GM21528 (cell line): ENCODE data around the gene SHB.
"Not testable (repeated sequence)": the region's sequence is repeated elsewhere in the genome, so short reads cannot be mapped to it uniquely, and the experiment has no call there.

ENCODE experiments used
- ATAC-seq: cut with Tn5 transposase; IDR thresholded peaks from one replicate; pipeline ENCODE4 v1.9.1; 2021; ENCODE audit warnings: mild to moderate bottlenecking, moderate library complexity; ENCODE audit not compliant: unreplicated experiment, low FRiP score

Gene SHB

DNA sequence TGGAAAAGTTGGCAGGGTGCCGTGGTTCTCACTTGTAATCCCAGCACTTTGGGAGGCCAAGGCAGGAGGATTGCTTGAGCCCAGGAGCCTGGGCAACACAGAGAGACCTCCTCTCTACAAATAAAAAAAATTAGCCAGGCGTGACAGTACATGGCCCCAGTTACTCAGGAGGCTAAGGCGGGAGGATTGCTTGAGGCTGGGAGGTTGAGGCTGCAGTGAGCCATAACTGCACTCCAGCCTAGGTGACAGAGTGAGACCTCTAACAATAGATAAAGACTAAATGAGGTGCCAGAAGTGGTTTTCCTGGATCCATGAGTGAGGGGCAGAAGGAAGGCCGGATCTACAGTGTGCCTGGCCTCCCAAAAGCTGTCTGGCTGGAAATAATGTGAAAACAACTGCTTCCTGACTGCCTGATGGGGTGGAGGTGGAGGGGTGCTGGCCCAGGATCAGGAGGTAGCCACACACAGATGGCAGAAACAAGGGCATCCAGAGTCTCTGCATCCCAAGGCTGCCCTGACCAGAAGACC lies 4.1 kb downstream of the SHB start:
- no peak for ATAC-seq

DNA sequence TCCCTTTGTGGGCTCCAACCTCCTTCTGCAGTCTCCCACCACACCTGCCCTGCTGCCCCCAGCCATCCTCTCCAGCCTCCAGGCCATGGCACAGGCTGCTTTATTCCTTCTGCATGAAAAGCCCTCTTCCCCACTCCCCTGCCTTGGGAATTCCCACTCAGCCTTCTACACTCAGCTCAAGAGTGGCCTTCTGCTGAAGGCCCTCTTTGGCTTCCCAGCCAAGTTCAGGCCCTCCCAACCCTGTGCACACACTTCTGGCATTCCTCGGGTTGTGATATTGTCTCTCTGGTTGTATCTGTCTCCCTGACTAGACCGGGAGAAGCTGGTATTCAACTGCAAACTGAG lies 5.7 kb downstream of the SHB start:
- no peak for ATAC-seq

DNA sequence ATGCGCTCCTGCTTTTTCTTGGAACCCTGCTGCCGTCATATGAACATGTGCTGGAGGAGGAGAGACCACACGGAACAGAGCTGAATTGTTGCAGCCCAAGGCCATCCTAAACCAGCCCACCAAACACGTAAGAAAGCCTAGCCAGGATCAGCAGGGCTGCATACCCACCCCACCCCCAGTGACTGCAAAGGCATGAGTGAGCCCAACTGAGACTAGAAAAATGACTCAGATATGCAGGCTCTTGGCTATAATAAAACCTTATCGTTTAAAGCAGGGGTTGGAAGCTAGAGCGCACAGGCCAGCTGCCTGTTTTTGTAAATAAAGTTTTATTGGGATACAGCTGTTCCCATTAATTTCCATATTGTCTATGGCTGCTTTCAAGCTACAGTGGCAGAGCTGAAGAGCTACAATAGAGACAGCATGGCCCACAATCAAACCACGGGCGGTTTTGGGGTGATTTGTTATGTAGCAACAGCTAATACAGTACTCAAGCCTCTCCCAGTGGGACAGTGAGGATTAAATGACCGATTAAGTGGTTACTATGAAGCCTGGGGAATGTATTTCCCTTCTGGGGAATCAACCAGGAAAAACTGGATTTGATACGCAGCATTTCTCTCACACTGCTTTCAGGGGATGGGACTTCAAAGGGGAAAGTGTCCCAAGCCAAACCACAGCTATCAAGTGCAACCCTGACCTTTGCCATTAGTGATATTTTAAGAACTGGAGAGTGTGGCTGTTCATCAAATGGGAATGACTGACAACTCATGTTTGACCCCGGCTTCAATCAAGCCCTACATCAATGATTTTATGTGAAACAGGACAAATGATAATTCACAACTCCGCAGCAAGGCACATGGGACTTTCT lies 6.3 kb downstream of the SHB start:
- no peak for ATAC-seq

DNA sequence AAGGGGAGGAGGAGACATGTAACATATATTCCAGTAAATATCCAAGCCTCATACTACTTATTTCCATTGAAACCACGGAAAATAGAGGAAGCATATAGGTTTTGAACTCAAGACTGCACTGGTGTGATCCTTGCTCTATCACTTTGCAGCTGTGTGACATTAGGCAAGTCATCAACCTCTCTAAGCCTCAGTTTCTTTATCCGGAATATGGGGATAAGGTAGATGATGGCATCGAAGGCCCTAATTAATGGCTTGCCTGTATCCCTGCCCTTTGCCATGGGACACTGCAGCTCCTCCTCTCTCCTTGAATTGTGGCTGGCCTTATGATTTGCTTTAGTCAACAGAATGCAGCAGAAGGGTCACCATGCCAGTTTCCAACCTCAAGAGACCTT lies 6.9 kb downstream of the SHB start:
- ATAC-seq = no peak

DNA sequence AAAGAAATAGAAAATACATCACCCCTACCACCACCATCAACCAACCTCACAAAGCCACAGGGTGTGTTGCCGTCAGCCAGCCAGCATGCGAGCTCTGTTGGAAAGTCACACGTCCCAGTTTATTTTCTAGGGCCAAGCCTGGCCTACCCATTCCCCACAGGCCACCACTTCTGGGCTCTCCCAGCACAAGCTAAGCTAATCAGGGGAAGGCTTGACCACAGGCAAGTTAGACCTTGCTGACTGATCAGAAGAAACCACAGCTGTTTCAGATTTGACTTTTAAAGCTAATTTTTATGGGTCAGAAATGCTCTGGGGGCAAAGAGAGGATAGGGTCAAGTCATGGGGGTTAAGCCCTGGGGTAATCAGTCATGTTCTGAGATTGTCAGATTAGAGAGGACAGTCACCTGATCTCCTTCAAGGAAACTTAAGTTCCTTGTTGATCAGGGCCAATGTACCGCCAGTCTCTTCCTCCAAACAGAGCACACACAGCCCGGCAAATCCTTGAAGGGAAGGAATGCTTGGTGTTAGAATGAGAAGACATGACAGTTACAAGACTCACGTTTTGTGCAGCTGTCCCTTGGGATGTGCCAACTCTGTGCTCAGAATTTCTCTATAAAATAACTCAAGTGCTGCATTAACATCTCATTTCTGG lies 7.6 kb downstream of the SHB start:
- peak; percentile 70 for ATAC-seq

DNA sequence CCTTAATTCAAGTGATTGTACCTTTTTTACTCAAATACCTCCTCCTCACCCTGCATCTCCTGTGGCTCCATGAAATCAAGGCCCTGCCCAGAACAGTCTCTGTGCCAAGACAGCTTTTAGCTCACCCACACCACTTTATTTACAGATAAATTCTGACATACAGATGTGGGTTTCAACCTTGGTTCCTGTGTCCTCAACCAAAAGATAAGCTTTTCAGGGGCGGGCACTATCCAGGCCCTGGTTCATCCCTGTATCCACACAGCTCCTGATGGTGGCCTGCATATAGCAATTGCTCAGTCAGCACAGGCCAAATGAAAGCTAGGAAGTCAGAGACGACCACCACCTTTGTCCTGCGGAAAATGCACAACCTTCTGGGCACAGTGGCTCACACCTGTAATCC lies 8.3 kb downstream of the SHB start:
- ATAC-seq = no peak

DNA sequence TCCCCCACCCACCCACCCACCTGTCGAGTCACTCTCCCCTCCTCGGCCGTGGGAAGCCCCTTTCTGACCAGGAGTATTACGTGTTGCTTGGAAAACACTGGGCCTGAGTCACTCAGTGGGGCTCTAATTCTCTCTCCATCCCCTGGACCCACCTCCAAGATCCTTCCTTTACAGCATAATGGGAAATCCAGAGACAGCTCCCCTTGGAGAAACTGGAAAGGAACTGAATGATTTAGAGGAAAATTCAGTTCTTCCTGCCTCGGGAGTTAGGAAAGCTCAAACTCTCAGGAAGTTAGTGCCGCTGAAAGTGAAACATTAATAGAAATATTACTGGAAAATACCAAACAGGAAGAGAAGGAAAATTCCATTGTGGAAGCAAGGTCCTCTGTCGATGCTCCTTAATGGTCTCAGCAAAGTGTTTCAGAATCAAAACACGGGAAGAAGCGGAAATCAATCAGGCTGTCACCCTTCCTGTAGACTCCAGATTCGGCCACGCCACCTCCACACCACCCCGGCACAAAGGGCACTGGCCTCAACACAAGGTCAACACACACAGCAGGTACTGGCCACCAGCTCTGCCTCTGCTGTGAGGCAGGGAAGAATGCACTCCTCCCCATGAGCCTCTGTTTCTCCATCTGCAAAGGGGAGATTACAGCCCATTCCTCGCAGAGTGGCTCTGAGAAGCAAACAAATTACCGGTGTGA lies 9.6 kb downstream of the SHB start:
- no peak for ATAC-seq

DNA sequence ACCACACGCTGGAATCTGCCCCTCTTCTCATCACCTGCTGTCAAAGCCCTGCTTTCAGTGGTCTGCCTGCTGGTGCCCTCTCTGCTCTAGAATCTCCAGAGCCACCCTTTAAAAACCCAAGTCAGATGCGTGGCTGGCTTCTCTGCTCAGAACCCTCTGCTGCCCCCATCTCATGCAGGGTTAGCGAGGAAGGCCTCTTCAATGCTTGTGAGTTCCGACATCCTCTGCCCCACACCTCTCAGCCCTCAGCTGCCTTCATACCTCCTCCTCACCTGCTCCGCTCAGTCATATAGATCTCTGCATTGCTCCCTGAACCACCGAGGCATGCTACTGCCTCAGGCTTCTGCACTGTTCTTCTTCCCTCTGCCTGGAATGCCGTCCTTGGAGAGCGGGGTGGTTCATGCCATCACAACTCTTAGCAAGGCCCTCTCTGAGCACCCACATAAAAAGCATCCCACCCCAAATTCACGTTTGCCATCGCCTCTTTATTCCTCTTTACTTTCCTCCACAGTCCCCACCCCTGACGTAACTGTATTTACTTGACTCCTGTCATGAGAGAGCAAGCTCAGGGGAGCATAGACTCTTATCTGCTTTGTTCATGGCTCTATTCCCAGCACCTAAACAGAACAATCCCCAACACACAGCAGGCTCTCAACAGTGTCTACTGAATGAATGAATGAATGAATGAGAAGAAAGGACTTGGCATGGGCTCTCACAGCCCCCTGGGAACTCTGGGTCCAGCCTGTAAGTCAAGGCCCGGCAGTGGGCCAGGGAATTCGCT lies 10.4 kb downstream of the SHB start:
- ATAC-seq = no peak

DNA sequence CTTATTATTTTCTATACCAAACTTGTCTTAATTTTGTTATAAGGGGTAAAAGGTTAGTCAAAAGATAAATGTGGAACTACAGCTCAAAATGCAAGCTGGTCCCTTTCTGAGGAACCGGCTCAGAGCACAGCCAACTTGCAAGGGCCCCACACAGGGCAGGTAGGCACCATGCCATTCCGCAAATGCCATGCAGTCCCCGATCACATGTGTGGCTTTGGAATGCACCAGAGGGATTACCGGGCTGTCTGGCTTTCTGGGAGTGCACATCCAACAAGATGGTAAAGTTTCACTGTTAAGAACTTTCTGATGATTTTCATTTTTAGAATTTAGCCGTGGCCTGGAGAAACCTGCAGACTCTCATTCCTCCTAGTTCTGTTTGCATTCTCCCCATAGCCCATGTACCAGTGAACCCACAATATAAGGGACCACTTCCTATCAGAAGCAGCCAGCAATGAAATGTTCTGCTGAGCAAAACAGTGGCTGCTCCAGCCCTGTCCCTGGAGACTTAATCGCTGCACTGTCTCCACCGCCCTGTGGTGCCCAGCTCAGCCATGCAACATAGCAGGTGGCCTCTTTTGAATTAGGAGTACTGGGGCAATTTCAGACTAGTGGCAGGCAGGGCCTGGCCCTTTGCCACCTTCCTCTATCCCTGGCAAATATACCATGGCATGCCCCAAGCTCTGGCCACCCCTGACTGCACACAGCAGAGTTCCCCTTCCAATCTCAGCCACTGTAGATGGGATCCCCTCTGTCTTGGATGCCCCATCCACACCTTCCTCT lies 11.4 kb downstream of the SHB start:
- no peak for ATAC-seq

DNA sequence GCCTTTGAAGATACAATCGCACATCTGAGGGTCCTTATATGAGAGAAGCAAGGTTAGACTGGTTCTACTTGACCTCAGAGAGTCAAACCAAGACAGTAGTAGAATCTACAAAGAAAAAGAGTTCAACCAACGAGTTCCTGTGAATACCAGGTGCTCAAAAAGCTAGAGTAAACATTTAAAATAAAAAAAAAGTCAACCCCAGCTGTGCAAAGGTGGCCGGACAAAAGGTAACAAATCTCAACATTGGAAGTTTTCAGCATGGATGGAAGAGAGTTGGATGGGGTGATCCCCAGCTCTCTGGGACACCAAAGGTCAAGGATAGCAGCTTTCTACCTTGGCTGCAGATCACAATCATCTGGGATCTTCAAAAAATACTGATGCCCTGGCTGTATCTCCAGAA lies 14.4 kb downstream of the SHB start:
- ATAC-seq = no peak

DNA sequence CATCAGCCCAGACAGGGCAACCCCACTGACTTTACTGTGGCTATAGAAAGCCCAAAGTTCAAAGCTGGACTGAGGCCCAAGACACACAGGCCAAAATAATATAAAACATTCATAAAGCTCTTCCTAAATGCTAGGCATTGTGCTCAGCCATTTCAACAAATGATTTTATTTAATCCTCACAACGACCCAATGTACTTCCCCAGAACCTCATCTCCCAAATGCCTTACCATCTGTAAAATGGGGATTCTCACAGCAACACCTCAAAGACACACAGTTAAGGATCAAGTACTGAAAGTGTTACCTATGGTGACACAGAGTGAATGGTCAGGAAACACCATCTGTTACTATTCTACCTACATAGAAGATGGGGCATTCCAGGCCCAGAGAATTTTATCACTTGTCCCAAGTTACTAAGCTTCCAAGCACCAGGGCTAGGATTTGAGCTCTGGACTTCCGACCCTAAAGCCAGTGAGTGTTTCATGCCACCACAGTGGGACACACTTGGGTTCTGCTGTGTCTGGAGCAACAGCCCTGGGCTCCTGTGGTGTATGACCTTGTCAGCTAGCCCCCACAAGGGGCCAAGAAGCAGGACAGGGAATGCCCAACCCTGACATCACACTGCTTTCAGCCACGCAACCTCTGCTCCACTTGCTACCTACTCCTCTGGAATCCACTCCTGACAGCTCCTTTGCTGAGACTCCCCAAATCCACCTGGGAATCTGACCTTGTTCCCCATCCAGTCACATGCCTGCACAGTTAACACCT lies 15.1 kb downstream of the SHB start:
- no peak for ATAC-seq

DNA sequence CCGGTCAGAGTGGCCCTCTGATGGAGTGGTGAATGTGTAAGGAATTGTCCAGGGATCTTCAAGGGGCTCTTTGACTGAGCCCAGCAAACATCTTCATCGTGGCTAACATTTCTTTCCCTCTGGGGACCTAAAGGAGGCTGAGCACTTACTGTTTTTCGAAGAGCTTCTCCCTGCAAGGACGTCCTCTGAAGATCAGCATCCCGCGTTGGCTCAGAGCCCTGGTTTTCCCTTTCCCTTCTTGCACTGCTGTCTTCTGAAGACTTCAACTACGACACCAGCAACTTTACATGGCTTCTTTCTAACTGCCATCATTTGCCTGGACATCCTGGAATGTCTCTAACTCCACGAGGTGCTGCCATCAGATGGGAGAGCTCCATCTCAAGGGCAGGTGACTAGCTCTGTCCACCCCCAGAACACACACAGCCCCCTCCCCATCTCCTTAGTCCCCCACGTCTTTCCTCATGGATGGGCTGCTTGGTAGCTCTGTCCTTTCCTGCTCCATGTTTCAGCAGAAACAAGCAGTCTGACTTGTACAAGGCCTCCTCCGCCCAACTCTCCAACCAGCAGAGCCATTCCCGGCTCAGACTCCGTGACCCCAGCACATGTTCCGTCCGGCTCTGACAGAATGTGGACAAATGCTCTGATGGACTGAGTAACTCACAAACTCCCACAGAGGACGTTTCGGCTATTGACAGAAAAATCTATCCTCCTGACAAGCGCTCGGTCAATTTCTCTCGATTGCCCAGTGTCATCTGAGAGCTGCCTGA lies 17.1 kb downstream of the SHB start:
- ATAC-seq = no peak

DNA sequence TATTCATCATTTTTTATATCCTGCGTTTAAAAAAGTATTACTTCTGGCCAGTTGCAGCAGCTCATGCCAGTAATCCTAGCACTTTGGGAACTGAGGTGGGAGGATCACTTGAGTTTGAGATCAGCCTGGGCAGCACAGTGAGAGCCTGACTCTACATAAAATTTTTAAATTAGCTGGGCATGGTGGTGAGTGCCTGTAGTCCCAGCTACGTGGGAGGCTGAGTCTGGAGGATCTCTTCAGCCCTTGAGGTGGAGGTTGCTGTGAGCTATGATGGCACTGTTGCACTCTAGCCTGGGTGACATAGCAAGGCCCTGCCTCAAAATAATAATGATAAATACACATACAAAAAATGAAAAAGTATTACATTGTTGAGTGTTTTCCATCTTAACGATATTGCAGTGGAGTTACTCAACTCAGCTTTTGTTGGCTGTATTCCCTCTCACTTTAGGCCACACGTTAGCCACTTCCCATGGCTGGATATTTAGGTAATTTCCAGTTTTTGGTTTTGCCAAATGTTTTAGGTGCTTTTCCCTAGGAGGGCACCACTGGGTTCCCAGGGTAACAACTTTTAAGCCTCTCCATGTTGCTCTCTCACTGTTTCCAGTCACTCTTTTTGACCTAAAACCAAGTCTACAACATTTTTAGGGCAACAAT lies 20.6 kb downstream of the SHB start:
- ATAC-seq = no peak

DNA sequence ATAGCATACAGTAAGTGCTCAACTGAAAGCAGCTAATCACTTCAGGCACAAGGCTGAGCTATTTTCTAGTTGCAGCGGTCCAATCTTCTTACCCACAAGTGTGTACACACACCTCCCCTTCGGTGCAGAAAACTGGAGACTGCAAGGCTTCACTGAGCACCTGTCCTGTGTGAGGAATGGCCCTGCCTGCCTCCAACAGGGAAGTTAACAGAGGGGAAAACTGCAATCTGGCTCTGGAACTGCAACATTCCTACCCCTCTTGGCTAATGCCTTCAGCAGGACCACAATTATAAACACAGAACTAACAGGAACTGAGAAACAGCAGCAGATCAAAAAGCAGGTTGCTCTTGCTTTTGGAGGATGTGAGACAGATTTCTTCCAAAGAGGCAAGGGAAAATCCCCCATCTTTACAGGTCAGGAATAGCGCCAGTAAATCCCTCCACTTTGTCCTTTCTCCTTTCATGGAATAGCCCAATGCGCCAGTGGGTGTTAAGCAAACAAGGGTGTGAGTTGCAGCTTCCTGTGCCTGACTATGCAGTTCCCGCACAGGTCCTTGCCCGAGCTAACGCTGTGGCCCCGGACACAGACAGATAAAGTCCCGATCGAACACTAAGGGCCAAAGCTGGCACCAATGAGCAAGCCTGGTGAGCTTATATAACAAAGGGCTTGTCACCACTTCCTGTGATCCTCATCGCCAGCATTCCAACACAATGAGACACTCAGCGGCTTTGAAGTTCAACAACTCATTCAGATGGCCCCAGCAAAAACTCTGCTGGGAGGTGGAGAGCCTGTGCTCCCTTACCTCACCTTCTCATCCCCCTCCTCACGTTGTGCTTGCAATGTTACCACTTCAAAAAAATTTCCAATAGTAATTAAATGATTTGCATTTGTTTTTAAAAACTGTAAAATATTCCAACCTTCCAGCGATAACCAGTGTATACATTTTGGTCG lies 21.5 kb downstream of the SHB start:
- ATAC-seq = no peak

DNA sequence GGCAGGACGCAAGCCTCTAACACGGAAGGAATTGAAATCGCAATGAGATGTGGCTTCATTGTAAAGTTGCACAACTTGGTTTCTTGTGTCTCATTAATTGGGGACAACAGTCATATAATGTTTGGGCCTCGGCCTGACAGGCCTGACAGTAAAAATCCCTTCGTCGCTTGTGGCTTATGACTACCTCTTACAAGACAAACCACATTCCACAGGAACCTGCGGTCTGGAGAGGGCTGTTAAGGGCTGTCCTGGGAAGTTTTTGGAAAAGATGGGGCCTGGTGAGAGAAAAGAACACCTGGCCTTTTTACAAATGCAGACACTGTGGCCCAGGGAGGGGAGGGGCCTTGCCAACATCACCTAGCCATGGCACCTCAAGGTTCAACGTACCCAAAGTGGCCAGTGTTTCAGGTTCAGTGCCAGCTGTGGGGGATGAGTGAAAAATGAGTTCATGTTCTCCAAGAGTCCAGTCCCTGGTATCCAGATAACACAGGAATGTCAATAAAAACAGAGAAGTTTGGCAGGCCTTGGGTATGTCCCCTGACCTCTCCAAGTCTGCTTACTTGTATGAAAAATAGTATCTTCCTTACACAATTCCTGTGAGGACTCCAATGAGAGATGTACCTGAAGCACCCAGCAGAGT lies 22.2 kb downstream of the SHB start:
- no peak for ATAC-seq

DNA sequence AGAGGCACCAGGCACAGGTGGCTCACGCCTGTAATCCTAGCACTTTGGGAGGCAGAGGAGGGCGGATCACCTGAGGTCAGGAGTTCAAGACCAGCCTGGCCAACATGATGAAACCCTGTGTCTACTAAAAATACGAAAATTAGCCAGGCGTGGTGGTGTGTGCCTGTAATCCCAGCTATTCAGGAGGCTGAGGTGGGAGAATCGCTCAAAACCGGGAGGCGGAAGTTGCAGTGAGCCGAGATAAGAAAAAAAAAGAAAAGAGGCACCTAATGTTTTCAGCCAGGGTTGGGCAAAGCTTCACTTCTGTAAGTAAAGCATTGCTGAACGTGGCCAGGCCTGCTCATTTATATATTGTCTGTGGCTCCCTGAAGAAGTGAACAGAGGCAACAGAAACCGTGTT lies 23.1 kb downstream of the SHB start:
- ATAC-seq = not testable (repeated sequence)
